ENCODE results near the gene GLIPR1.

Gene GLIPR1

DNA sequence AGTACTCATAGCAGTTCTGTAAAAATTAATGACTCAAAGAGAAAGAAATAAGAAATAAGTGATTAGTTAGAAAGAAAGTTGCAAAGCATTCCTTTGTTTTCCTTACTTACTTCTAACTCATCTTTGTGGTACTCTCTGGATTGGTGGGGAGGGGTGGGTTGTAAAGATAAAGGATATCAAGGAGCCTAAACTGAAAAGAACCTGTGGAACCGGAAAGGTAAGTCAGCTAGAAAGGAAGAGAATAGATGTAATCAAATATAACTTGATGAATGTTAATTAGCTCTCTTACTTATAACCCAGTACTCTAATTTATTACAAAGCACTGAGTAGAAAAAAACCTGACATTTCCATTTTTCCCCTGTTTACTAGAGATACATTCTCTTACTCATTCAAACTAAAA, 68.3 kb downstream of the GLIPR1 start:
- no peak for FAIRE-seq
- no peak for DNase-seq (ENCODE audit: insufficient read length, low spot score)

DNA sequence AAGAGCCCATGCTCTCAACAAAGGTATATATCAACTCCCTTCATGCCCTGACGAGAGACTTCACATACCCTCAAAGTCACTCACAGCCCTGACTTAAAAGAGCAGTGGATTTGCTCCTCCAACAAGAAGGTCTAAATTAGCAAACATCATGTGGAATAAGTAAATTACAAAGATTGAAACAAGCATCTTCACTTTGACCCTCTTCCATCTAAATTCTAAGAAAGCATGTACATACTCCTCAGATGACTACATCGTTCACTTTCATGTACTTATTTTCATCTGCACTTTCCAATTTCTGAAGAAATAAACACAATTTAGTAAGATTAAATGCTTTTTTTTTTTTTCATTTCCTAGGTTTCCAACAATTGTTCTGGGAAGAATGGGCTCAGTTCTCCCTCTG, 69.4 kb downstream of the GLIPR1 start:
- TF ChIP-seq POLR2A (IDR thresholded peaks at IDR 0.05; ENCODE audit: low read depth, low read length): no peak
- DNase-seq (ENCODE audit: insufficient read length, low spot score) (no peak), FAIRE-seq (no peak)

More for the DNA sequence above, 68.3 kb downstream of the GLIPR1 start:
- TF ChIP-seq POLR2A (IDR thresholded peaks at IDR 0.05; ENCODE audit: low read depth, low read length): no peak

GRCh38 chr12:75550401-75551240, 70.1 kb downstream of the GLIPR1 start:
- FAIRE-seq: peak; percentile 33
- no peak for DNase-seq (ENCODE audit: insufficient read length, low spot score)

DNA sequence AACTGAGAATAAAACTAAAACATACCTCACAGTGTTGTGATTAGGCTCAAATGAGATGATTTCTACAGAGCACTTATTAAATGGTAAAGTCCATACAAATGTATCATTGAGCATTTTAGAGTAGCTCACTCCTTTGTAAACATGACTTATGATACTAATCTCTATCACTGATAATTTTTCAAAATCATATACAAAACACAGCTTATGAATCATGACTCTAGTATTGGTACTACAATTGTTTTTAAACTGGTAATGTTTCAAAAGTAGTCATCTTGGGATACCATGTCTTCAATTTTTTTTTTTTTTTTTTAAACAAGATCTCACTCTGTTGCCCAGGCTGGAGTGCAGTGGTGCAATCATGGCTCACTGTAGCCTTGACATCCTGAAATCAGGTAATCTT, 70.9 kb downstream of the GLIPR1 start:
- peak; percentile 23 for FAIRE-seq
- DNase-seq (ENCODE audit: insufficient read length, low spot score): no peak
- no peak for TF ChIP-seq POLR2A (IDR thresholded peaks at IDR 0.05; ENCODE audit: low read depth, low read length)

More at GRCh38 chr12:75550401-75551240, 70.1 kb downstream of the GLIPR1 start:
- TF ChIP-seq POLR2A (IDR thresholded peaks at IDR 0.05; ENCODE audit: low read depth, low read length): no peak

GRCh38 chr12:75553398-75553797, 72.8 kb downstream of the GLIPR1 start:
- no peak for DNase-seq (ENCODE audit: insufficient read length, low spot score)
- no peak for TF ChIP-seq POLR2A (IDR thresholded peaks at IDR 0.05; ENCODE audit: low read depth, low read length)
- FAIRE-seq: peak; percentile 41

Measured in H54 (cell line).